ENCODE measurements around the gene RYR2.

The RYR2 gene

GRCh38 chr1:237383791-237384190, 341.8 kb downstream of the RYR2 start:
- DNase-seq: no peak

GRCh38 chr1:237384213-237384612, 342.2 kb downstream of the RYR2 start:
- DNase-seq: no peak

DNA sequence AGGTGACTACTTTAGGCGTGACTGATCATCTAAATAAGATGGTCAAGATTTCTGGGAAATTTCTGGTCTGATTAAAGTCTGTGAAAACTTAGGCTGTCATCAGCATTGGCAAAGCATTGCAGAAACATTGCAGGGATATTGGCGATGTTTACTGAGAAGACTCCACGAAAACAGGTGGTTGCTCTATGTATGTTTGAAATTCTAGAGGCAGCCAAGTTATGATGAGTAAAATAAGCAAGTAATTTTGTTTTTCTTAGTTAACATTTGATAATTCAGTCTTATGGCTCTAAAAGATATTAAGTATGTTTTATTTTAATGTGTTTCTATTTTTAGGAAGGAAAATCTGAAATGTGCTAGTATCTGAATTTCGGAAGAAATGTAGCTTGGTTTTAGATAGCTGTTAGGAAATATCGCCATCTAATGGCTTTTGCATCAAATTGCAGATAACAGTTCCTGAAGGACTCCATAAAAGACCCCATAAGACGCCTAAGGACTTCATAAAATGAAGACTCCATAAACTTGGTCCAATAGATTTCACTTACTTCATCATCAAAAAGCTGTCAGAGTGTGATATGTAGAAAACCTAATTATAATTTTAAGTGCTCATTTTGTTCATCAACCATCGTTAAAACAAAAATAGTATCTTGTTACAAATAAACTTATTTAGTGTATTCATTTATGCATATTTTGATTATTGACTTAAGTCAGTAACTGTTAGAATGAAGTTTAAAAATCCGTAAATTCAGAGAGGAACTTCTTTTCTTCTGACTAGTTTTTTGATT, 344.6 kb downstream of the RYR2 start:
- DNase-seq: no peak

DNA sequence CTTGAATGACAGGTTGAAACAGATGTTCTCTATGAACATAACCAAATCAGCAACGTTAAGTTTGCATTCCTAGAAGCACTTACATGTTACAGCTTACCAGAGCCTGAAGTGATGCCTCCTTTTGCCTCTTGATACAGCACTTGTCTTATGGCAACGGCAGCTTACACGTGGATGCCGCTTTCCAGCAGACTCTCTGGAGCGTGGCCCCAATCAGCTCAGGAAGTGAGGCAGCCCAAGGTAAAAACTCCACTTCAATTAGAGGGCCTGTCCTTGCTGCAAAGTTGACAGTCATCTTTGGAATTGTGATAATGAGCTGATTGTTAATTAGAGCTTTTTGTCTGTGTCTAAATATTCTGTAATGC, 345.1 kb downstream of the RYR2 start:
- DNase-seq: no peak

DNA sequence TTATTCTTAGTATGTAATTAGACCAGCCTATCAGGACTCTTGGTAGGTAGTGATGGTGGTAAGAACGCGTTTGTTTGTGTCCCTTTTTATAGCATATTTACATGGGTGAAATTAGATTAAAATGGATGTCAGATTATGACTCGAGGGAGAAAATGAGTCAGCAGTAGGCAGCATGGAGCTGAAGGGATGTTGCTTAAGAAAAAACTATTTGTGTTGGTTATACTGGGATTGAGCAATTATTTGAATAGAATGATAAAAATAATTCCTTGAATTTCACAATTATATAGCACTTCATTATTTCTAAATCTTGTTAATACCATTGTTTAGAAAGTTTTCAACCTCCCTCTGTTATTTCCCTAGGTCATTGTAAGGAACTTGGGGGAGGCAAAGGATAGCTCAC, 348.8 kb downstream of the RYR2 start:
- DNase-seq: no peak

- DNase-seq: no peak
These were observed 351.6 kb downstream of the RYR2 start for GRCh38 chr1:237393632-237394031.

GRCh38 chr1:237394281-237394680, 352.3 kb downstream of the RYR2 start:
- DNase-seq: no peak

GRCh38 chr1:237396426-237396825, 354.4 kb downstream of the RYR2 start:
- DNase-seq: no peak

DNA sequence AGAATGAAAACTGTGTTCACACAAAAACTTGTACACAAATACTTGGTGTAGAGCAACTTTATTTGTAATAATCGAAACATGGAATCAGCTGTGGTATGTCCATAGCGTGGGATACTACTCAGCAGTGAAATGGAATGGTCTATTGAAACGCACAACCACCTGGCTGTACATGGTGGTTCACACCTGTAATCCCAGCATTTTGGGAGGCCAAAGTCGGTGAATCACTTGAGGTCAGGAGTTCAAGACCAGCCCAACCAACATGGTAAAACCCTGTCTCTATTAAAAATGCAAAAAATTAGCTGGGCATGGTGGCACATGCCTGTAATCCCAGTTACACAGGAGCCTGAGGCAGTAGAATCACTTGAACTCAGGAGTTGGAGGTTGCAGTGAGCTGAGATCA, 356.8 kb downstream of the RYR2 start:
- DNase-seq: no peak

GRCh38 chr1:237405912-237406311, 363.9 kb downstream of the RYR2 start:
- no peak for DNase-seq

GRCh38 chr1:237411621-237412020, 369.6 kb downstream of the RYR2 start:
- no peak for DNase-seq

DNA sequence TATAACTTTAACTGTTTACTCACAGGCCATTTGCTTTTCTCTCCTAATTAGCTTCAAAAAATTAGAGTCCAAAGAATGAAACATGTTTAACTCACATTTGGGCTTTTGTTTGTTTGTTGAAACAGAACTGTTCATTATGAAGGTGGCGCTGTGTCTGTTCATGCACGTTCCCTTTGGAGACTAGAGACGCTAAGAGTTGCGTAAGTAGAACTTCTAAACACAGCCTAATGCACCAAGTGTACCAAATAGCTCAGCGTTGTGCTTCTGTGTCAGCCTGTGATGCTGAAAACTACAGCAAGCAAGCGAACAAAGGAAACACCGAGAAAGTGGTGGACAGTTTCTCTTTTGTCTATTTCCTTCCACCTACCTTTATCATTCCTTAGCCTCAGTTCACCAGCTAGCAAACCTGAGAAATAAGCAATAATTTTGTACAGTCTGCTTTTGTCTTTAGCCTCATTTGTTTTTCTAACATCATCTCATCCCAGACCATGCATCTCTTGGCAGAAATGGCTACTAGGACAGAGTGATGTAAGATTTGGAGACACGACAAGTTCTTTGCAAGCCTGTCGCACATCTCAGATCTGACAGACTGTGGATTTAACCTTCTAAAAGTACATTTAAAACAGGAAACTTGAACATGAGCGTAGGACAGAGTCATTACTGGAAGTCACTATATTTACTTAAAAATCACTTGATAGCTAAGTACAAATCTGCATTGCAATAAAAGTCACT, 375.1 kb downstream of the RYR2 start:
- no peak for DNase-seq

DNA sequence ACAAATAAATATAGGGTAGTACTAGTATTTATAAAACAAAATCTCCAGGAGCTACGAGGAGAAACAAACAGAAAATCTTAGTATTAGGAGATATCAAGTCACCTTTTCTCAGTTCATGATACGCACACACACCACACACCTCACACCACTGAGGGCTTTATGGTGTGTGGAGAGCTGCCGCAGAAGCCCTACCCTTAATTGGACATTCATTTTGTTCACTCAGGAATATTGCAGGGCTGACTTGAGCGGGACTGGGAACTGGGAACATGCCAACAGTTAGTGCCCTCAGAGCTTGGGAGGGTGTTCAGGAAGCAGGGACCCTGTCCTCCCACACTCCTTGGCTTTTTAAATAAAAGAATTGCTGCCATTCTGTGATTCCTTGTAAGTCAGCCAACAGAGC, 386.8 kb downstream of the RYR2 start:
- no peak for DNase-seq

- DNase-seq: no peak
These were observed 387.3 kb downstream of the RYR2 start for GRCh38 chr1:237429252-237429651.

DNA sequence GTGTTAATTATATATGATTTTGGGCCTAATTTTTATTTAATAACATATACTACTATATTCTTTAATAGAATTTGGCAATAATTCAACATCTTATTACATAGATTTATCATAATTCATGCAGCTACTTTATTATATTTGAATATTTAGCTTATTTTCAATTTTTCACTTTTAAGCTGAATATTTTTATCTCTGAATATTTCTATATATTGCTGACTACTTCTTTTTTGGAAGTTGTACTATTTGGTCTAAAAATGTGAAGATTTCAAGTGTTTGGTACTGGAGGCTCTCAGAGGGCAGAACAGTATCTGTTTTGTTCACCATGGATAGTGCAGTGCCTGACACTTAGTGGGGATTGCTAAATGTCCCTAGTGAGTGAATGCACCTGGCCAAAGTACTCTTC, 389.5 kb downstream of the RYR2 start:
- no peak for DNase-seq

DNA sequence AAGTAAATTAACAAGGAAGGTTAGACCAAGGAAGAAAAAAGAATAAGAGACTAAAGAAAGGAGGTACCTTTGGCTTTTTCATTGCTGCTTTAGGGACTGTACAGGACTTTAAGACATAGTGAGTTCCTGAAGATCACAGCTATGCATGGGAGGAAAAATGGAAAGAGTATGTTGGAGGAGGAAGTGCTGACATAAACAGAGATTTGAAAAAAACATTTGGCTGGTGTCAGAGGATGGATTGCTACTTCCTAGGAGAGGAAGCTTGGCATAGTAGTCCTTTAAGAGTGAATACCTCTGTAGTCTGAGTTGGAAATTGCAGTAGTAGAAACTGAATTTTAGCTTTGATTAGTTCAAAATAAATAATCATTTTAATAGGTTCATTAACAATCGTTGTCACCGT, 398.4 kb downstream of the RYR2 start:
- DNase-seq: no peak

DNA sequence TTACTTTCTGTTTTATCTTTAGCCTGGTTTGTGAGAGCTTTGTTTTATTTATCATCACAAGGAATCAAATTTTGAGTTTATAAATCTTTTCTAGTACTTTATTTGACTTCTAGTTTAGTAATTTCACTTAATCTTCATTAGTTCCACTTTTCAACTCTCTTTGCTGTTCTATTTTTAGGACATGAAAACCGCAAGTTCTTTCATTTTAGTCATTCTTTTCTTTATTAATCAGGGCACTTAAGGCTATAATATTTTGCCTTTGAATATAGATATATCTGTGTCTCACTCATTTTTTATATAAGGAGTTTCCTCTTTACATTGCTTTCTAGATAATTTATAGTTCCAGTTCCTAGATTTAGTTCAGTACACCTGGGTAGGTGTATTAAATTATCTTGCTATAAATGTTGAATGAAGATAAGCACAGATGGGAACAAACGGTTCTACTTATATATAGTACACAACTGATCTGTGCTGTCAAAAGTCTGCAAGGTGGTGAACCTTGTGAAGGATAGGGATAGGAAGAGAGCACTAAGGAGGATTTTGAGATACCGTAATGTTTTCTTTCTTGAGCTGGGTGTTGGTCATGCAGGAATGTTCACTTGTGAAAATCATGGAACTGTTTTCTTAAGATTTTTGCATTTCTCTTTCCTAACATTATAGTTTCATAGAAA, 402.3 kb downstream of the RYR2 start:
- DNase-seq: no peak

- no peak for DNase-seq
These were observed 406.1 kb downstream of the RYR2 start for GRCh38 chr1:237448042-237448441.

DNA sequence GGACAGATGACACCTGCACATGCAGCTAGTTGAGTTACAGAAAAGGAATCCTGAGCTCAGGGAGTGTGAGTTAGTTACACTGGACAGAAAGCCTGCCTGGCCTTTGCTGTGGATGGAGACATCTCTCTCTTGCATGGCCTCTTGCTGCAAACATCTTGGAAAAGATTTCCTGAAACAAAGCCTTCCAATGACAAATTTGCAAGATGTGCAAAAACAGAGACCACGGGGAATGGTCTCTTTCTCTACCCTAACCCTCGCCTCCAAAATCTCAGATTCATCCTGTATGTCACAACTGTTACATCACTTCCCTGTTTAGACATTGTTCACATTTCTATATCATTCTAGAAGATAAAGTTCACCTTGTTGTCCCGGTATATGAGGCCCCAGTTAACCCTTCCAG, 415.6 kb downstream of the RYR2 start:
- DNase-seq: no peak

DNA sequence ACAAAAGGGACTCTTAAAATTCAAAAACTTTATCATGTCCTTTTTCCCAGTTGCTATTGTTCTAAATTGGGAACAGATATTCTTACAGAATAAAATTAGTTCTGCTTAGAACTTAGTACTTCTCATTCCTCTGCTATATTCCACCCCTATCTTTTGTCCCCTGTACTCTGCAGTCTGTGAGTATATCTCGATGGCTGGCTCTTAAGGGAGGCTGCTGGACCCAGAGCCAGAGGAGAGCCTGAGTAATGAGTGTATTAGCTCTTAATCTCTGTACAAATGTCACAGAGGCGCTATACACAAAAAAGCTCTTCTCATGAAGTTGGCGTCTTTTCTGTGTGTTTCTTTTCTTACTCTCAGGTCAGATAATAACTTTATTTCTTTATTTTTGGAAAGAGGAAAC, 425.3 kb downstream of the RYR2 start:
- no peak for DNase-seq

GRCh38 chr1:237470712-237471338, 428.8 kb downstream of the RYR2 start:
- no peak for DNase-seq

- no peak for DNase-seq
These were observed 429.4 kb downstream of the RYR2 start for GRCh38 chr1:237471377-237471776.

- DNase-seq: no peak
These were observed 430.0 kb downstream of the RYR2 start for GRCh38 chr1:237471956-237472355.

DNA sequence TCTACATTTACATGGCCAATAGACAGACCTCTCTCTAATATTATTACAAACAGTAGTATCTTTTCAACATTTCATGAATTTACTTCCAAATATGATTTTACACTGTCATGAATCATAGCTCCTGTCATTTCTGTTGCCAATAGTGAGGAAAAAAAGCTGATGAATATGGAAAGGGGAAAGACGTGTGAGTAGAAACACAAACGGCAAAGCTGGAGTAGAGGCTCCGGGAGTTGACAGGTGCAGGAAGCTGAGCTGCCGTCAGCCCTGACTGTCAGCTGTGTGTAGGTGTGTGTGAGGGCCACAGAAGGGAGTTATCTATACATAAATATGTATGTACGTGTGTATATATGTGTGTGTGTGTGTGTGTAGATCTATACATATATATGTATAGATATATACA, 431.9 kb downstream of the RYR2 start:
- no peak for DNase-seq

Measured in activated CD4-positive, alpha-beta T cell treated with anti-CD3 and anti-CD28 coated beads, Interleukin-2, amount 50 U/mL, for 4 hours (primary cell).